Panc1 (cell line): ENCODE data around the gene GFOD2. TPM values are rescaled to one million over a fixed set of nuclear protein-coding genes. Genes with fewer than 3 reads are reported as not detected.

ENCODE experiments used
- ATAC-seq: fragments of 200-7000 bp; cut with Tn5 transposase; 2 replicates; pipeline ENCODE4 v1.9.1; 2020; ENCODE audit warnings: mild to moderate bottlenecking, moderate library complexity
- BruUV-seq: library from RNA; stranded (reverse); fragments of 400-500 nt; replicated peaks from 2 replicates; lab custom pipeline; 2021; lab: Mats Ljungman, UMichigan
- CTCF ChIA-PET: fragments of 300-600 bp; sonication (Branson Sonifier 250); formaldehyde crosslinking; loops from one replicate; lab custom pipeline; 2022; ENCODE audit warnings: antibody characterized with exemption; lab: Charles Lee
- POLR2A ChIA-PET: fragments of 300-600 bp; sonication (Branson Sonifier 250); formaldehyde crosslinking; loops from one replicate; lab custom pipeline; 2022; ENCODE audit warnings: antibody characterized with exemption; lab: Charles Lee
- DNase-seq: peaks from one replicate; pipeline ENCODE4 v3.0.0-alpha.2; 2010; ENCODE audit warnings: low read depth, low spot score
- H3K27ac ChIP-seq: 2 replicates; pipeline ENCODE4 v1.5.1; 2011; ENCODE audit warnings: mild to moderate bottlenecking, low read length, inconsistent platforms
- H3K27me3 ChIP-seq: fragments of 200-500 bp; sonication (Bioruptor generic); 2 replicates; pipeline ENCODE4 v1.6.0; 2014; ENCODE audit warnings: low read length, inconsistent platforms; ENCODE audit not compliant: control insufficient read depth, insufficient read depth
- H3K36me3 ChIP-seq: fragments of 200-500 bp; sonication (Bioruptor generic); 2 replicates; pipeline ENCODE4 v1.5.1; 2014; ENCODE audit warnings: inconsistent platforms, mild to moderate bottlenecking, low read length, moderate library complexity; ENCODE audit not compliant: control insufficient read depth, insufficient read depth
- H3K4me1 ChIP-seq: 2 replicates; pipeline ENCODE4 v1.5.1; 2011; ENCODE audit warnings: inconsistent platforms, mild to moderate bottlenecking, low read length, moderate library complexity; ENCODE audit not compliant: control insufficient read depth, insufficient read depth
- H3K4me3 ChIP-seq, 2 experiments: 2 replicates each; pipeline ENCODE4 v1.5.1; 2011 to 2012; ENCODE audit warnings: low read depth in 2 of 2, low read length in 2 of 2, mild to moderate bottlenecking in 2 of 2, inconsistent platforms in 1 of 2, moderate library complexity in 1 of 2
- H3K9me3 ChIP-seq: fragments of 200-500 bp; sonication (Bioruptor generic); 2 replicates; pipeline ENCODE4 v1.5.1; 2014; ENCODE audit warnings: low read depth, mild to moderate bottlenecking, inconsistent platforms, low read length, moderate library complexity; ENCODE audit not compliant: control insufficient read depth, insufficient read depth
- CTCF ChIP-seq: fragments of 450-650 bp; IDR thresholded peaks from 2 replicates; pipeline ENCODE4 v1.5.1; 2017; ENCODE audit warnings: mild to moderate bottlenecking
- POLR2AphosphoS5 ChIP-seq: IDR thresholded peaks from 2 replicates; pipeline ENCODE4 v1.6.1; 2012; ENCODE audit warnings: mild to moderate bottlenecking, low read depth, low read length, moderate library complexity
- SIN3A ChIP-seq: IDR thresholded peaks from 2 replicates; pipeline ENCODE4 v1.6.1; 2012; ENCODE audit warnings: low read depth, mild to moderate bottlenecking, low read length, moderate library complexity, borderline replicate concordance; ENCODE audit not compliant: insufficient read depth
- TCF7L2 ChIP-seq: IDR thresholded peaks from 2 replicates; pipeline ENCODE4 v1.6.1; 2011; ENCODE audit warnings: mild to moderate bottlenecking, low read depth, low read length, inconsistent platforms
- in situ Hi-C: cut with HindIII; loops from 2 replicates; pipeline ENCODE4 v1.10.0; 2016; ENCODE audit warnings: low sequenced_read_pairs, low pct_unique_long_range_greater_than_20kb
- intact Hi-C: fragments of 100-400 bp; cut with micrococcal nuclease; formaldehyde crosslinking; loops from one replicate; pipeline ENCODE4 v1.10.0; 2022; ENCODE audit not compliant: unreplicated experiment
- total RNA-seq: library from RNA; stranded (reverse); gene quantifications from one replicate; pipeline ENCODE4 v1.2.1, GENCODE V29; 2021; ENCODE audit not compliant: unreplicated experiment
- TF ChIP-seq, protein P1 (sequence below), 2 experiments: IDR thresholded peaks; 2 replicates each; pipeline ENCODE4 v1.6.1; 2011 to 2012; ENCODE audit warnings: low read depth in 2 of 2, control low read depth in 1 of 2, low read length in 1 of 2, mild to moderate bottlenecking in 1 of 2, moderate library complexity in 1 of 2; ENCODE audit not compliant: insufficient read depth in 1 of 2

The GFOD2 gene
- total RNA-seq, 1 experiment from 2014 or later, result 15.1 TPM

GRCh38 chr16:67731071-67731752, 12.1 kb upstream of the GFOD2 start:
- DNase-seq, result no peak
- intact Hi-C loops, result no loop called here
- H3K36me3 ChIP-seq, result no peaks in the 10 kb centered on the region; the same call in 1 of the 2 replicates
- POLR2A ChIA-PET, result no interaction called here
- H3K27ac ChIP-seq, result no peak overlapping the region
- no peak for ATAC-seq
- in situ Hi-C loops, result no loop called here
- CTCF ChIA-PET, result no interaction called here
- no peak overlapping the region for H3K4me3 ChIP-seq
- no peaks in the 10 kb centered on the region for H3K9me3 ChIP-seq
- no peaks in the 10 kb centered on the region for H3K4me1 ChIP-seq
- no peaks in the 10 kb centered on the region for H3K27me3 ChIP-seq
- no TSS peak for BruUV-seq
- TF ChIP-seq SIN3A (no peak), POLR2AphosphoS5 (no peak), CTCF (no peak), TCF7L2 (no peak)
- TF ChIP-seq, protein P1, sequence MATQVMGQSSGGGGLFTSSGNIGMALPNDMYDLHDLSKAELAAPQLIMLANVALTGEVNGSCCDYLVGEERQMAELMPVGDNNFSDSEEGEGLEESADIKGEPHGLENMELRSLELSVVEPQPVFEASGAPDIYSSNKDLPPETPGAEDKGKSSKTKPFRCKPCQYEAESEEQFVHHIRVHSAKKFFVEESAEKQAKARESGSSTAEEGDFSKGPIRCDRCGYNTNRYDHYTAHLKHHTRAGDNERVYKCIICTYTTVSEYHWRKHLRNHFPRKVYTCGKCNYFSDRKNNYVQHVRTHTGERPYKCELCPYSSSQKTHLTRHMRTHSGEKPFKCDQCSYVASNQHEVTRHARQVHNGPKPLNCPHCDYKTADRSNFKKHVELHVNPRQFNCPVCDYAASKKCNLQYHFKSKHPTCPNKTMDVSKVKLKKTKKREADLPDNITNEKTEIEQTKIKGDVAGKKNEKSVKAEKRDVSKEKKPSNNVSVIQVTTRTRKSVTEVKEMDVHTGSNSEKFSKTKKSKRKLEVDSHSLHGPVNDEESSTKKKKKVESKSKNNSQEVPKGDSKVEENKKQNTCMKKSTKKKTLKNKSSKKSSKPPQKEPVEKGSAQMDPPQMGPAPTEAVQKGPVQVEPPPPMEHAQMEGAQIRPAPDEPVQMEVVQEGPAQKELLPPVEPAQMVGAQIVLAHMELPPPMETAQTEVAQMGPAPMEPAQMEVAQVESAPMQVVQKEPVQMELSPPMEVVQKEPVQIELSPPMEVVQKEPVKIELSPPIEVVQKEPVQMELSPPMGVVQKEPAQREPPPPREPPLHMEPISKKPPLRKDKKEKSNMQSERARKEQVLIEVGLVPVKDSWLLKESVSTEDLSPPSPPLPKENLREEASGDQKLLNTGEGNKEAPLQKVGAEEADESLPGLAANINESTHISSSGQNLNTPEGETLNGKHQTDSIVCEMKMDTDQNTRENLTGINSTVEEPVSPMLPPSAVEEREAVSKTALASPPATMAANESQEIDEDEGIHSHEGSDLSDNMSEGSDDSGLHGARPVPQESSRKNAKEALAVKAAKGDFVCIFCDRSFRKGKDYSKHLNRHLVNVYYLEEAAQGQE (IDR thresholded peaks at IDR 0.05; ENCODE audit: insufficient read depth in 1 of 2, low read depth in 2 of 2, low read length in 1 of 2), result no peak

DNA sequence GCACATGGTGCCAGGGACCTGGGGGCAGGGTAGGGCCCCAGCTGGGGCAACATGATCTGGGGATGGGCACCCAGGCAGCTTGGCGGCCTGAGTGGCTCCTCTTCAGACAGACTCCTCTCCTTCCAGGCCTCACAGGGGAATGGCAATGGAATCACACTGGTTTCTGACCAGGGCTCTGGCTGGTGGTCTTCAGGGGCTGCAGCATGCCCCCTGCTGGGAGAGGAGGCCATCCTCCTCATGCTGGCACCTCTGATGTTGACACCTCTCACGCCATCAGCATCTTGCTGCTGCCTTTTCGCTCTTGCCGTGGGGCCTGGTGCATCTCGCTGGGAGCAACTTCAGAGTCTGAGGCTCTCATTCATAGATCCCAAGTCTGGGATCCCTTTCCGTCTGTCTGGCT, 11.2 kb upstream of the GFOD2 start:
- in situ Hi-C loops, result no loop called here
- TF ChIP-seq TCF7L2, result no peak
- TF ChIP-seq CTCF, result no peak
- Histone ChIP-seq H3K36me3 (no peaks in the 10 kb centered on the region; the same call in 1 of the 2 replicates), H3K27ac (no peak overlapping the region), H3K4me1 (no peaks in the 10 kb centered on the region), H3K9me3 (no peaks in the 10 kb centered on the region), H3K27me3 (no peaks in the 10 kb centered on the region), H3K4me3 (no peak overlapping the region)
- ChIA-PET CTCF (no interaction called here), POLR2A (no interaction called here)
- ATAC-seq (no peak), DNase-seq (no peak)
- intact Hi-C loops, result no loop called here
- no TSS peak for BruUV-seq
